Measurements from ENCODE around the gene CCNY.
"Not testable (repeated sequence)": the region's sequence is repeated elsewhere in the genome, so short reads cannot be mapped to it uniquely, and the experiment has no call there.

CCNY gene

GRCh38 chr10:35492386-35493195 lies 156.3 kb downstream of the CCNY start:
- DNase-seq = no peak

GRCh38 chr10:35493196-35494118 lies 157.1 kb downstream of the CCNY start:
- DNase-seq = no peak

- DNase-seq = no peak
Observed at GRCh38 chr10:35495521-35496119, 159.3 kb downstream of the CCNY start.

- DNase-seq = no peak
Observed at GRCh38 chr10:35497909-35498308, 161.6 kb downstream of the CCNY start.

GRCh38 chr10:35498693-35499092 lies 162.4 kb downstream of the CCNY start:
- DNase-seq = no peak

- DNase-seq = no peak
Observed at GRCh38 chr10:35501923-35502322, 165.6 kb downstream of the CCNY start.

- peak in 2 of 14 donors; percentile 11 to 12 for DNase-seq
Observed at GRCh38 chr10:35502692-35503091, 166.4 kb downstream of the CCNY start.

GRCh38 chr10:35503578-35503977 lies 167.3 kb downstream of the CCNY start:
- DNase-seq = no peak

- no peak for DNase-seq
Observed at GRCh38 chr10:35504132-35504531, 167.8 kb downstream of the CCNY start.

- DNase-seq = no peak
Observed at GRCh38 chr10:35505241-35505873, 169.0 kb downstream of the CCNY start.

GRCh38 chr10:35506741-35507140 lies 170.4 kb downstream of the CCNY start:
- no peak for DNase-seq

GRCh38 chr10:35507519-35508109 lies 171.3 kb downstream of the CCNY start:
- no peak for DNase-seq

- no peak for DNase-seq
Observed at GRCh38 chr10:35508647-35509046, 172.3 kb downstream of the CCNY start.

- no peak for DNase-seq
Observed at GRCh38 chr10:35510891-35511290, 174.6 kb downstream of the CCNY start.

- no peak for DNase-seq
Observed at GRCh38 chr10:35511647-35512046, 175.3 kb downstream of the CCNY start.

GRCh38 chr10:35516102-35516670 lies 179.9 kb downstream of the CCNY start:
- no peak for DNase-seq

GRCh38 chr10:35517431-35518181 lies 181.3 kb downstream of the CCNY start:
- peak in 6 of 14 donors; percentile 14 to 56 (median 31) for DNase-seq

- not testable (repeated sequence) for DNase-seq
Observed at GRCh38 chr10:35518187-35518586, 181.9 kb downstream of the CCNY start.

- DNase-seq = no peak
Observed at GRCh38 chr10:35520996-35521395, 184.7 kb downstream of the CCNY start.

GRCh38 chr10:35523670-35524225 lies 187.4 kb downstream of the CCNY start:
- no peak for DNase-seq

- DNase-seq = no peak
Observed at GRCh38 chr10:35526746-35527145, 190.4 kb downstream of the CCNY start.
